ENCODE data around the gene EGFL7. TPM values are rescaled to one million over a fixed set of nuclear protein-coding genes. Genes with fewer than 3 reads are reported as not detected.

The EGFL7 gene
- total RNA-seq, 1 donor from 2014 or later: 42.3 TPM

- ATAC-seq: no peak
- DNase-seq (ENCODE audit: low spot score): no peak
Measured at GRCh38 chr9:136684799-136685198, 22.1 kb downstream of the EGFL7 start.

GRCh38 chr9:136685216-136685615 is 22.5 kb downstream of the EGFL7 start:
- ATAC-seq (no peak), DNase-seq (ENCODE audit: low spot score) (no peak)

GRCh38 chr9:136685790-136686533 is 23.2 kb downstream of the EGFL7 start:
- ATAC-seq: peak; percentile 3
- DNase-seq (ENCODE audit: low spot score): no peak

DNA sequence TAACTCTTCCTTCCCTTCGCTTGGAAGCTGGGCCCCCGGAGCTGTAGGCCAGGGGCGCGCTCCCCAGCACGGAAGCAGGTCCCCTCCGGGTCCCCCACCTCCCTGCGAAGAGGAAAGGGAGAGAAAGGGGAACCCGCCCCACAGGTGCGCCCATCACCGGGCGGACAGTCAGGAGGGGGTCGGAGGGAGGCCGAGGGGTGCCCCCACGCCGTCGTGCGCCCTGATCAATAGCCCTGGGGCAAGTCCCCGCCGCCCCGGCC is 23.7 kb downstream of the EGFL7 start:
- DNase-seq (ENCODE audit: low spot score) (no peak), ATAC-seq (no peak)

DNA sequence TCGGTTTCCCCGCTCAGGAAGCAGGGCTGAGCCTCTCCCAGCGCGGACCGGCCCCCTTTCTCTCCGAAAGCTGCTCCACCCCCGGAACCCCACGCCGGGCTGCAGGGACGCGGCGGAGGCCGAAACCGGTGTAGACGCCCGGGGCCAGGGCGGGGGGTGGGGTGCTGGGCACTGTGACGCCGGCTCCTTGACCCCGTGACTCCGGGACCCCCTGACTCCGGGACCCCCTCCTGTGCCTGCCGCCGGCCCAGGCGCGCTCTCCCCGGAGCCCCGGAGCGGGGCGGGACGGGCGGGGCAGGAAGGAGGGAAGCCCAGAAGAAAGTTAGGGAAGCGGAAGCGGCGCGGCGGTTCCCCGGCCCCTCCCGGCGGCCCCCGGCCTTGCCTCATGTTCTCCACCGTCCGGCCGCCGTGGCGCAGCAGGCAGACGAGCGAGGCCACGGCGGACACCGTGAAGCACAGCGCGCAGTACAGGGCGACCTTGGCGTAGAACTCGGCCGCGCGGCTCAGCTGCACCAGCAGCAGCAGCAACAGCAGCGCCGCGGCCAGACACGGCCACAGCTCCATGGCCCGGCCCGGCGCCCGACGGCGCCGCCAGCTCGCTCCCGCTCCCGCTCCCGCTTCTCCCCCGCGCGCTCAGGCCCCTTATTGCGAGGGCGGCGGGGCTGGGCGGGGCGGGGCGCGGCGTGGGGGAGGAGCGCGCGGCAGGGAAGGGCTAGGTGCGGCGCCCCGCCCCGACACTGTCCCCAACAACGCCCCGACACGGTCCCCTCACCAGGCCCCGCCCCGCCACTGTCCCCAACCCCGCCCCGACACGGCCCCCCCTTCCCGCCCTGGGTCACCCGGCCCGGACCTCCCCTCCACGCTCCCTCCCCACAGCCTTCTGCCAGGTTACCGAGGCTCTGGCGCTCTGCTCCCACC is 24.3 kb downstream of the EGFL7 start, which contains the start of gene AGPAT2:
TSS of gene AGPAT2 (minus strand) at position 664 of the 918 bp plus-strand sequence. CDS start at position 564, 100 bp downstream.
- DNase-seq (ENCODE audit: low spot score) (peak; percentile 91), ATAC-seq (peak; percentile 66)

- DNase-seq (ENCODE audit: low spot score): peak; percentile 96
Measured at GRCh38 chr9:136687721-136688223, 25.1 kb downstream of the EGFL7 start.

DNA sequence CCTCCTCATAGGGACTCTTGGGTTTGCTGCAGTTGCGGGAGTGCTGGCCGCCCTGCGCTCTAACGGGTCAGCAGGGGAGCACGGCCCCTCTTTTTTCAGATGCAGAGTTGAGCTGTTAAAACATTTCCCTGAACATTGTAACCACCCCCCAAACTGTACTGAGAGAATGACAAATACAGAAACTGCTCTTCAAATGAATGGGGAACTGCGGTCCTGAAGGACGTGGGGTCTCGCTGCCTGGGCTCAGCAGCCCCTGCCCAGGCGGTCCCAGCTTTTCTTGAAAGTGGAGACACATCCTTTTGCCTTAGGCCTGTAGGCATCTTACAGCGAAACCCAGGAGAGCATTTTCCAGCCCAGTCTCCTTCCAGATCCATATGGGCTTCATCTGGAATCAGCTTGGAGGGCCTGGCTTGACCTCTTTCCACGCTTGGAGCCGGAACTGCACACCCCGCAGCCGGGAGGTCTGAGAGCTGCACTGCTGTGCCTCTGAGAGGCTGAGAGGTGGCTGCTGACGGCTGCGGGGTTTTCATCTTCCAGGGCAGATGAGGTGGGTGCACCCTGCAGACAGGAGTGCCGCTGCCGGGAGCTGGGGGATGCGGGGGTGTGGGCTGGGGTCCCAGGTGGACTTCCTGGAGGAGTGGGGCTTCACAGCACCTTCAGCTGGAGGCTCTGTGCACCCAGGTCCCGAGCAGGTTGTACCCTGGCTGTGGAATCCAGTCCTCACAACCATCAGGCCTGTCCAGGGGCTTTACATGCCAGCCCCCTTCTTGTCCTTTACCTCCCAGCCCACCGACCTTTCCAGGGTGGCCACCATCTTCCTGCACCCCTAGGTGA is 25.8 kb downstream of the EGFL7 start:
- DNase-seq (ENCODE audit: low spot score) (peak; percentile 47), ATAC-seq (no peak)

More at GRCh38 chr9:136687721-136688223, 25.1 kb downstream of the EGFL7 start:
- ATAC-seq: peak; percentile 54

- ATAC-seq: no peak
- DNase-seq (ENCODE audit: low spot score): no peak
Measured at GRCh38 chr9:136689108-136689460, 26.4 kb downstream of the EGFL7 start.

DNA sequence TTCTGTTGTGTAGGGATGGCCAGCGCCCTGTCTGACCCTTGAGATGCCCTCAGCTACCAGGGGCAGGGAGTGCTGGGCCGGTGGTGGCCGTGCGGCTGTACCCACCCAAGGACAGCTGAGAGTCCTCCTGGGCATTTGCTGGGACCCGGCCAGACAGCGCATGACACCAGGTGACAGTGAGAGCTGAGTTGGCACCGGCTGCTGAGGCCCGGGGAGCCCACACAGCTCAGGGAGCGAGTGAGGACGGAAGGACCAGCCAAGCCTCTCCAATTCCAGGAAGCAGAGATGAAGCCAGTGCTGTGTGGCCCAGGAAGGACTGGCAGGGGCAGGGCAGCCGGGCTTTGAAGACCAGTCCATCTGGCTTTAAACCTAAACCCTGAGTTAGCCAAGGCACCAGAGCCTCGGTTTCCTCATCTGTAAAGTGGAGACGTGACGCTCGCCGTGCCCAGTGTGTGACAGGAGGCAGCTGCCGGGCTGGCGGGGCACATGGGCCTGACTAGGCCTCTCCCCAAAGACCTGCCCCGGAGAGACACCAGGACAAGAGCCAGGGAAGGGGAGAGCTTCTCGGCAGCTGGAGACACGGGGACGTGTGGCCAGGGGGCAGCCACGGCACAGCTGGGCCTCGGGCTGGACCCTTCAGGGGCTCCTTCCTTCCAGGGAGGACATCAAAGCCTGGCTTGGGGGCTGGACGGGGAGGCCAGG is 27.5 kb downstream of the EGFL7 start:
- DNase-seq (ENCODE audit: low spot score) (peak; percentile 81), ATAC-seq (peak; percentile 5)

- DNase-seq (ENCODE audit: low spot score) (peak; percentile 92), ATAC-seq (peak; percentile 30)
Measured at GRCh38 chr9:136690806-136691261, 28.1 kb downstream of the EGFL7 start.

DNA sequence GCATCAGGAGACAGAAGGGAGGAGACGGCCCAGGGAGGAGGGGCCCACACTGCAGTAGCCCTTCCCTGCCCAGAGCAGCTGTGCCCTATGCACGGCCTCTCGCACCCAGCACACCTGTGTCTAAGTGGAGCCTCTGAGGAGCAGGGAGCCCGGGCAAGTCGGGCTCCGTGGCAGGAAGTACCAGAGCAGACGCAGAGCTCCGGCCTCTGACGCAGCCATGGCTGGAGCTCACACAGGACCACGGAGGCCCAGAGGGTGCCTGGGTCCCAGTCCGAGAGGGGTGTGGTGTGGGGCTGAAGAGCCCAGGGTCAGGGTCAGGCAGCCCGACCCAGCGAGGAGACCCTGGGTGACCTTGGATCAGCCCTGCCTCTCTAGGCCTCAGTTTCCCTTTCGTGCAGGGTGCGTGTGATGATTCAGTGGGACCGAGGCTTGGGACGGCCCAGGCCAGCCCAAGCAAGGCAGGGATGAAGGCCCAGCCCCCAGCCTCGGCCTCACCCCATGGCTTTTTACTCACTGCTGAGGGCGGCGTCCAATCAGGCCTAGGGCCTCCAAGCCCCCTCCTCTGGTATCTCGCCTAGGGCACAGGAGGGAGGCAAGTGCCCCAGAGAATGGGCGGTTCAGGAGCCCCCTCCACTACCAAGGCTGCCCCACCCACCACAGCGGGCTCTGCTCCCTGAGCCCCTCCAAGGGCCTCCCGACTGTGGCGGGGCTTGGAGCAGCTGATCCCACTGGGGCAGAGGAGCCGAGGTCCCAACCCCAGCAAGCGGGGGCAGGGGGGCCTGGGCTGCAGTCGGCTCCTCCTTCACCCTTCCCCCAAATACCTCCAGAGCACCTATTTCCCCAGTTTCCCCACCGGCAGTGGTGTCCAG is 28.8 kb downstream of the EGFL7 start:
- DNase-seq (ENCODE audit: low spot score): no peak
- ATAC-seq: no peak

- no peak for DNase-seq (ENCODE audit: low spot score)
- no peak for ATAC-seq
Measured at GRCh38 chr9:136692185-136693134, 29.7 kb downstream of the EGFL7 start.

- no peak for DNase-seq (ENCODE audit: low spot score)
- ATAC-seq: no peak
Measured at GRCh38 chr9:136693135-136693489, 30.4 kb downstream of the EGFL7 start.

- ATAC-seq (peak; percentile 42), DNase-seq (ENCODE audit: low spot score) (peak; percentile 92)
Measured at GRCh38 chr9:136693490-136694162, 30.9 kb downstream of the EGFL7 start.

- DNase-seq (ENCODE audit: low spot score) (peak; percentile 82), ATAC-seq (peak; percentile 50)
Measured at GRCh38 chr9:136694163-136694871, 31.6 kb downstream of the EGFL7 start.

DNA sequence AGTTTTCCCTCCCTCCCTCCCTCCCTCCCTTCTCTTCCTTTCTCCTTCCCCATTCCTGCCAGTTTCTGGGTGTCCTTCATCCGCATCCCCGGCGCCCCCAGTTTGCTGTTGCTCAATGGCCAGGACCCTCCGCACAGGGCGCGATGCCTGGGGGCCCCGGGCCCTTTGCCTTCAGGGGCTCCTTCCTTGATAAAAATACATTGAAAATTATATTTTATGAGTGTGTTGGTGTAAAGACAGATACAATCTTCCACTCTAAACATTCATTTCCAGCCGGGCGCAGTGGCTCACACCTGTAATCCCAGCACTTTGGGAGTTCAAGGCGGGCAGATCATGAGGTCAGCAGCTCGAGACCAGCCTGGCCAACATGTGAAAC is 32.1 kb downstream of the EGFL7 start:
- ATAC-seq: no peak
- no peak for DNase-seq (ENCODE audit: low spot score)

- DNase-seq (ENCODE audit: low spot score): peak; percentile 91
- ATAC-seq: peak; percentile 50
Measured at GRCh38 chr9:136695435-136695895, 32.7 kb downstream of the EGFL7 start.

Measured in left lobe of liver (tissue), 2 donors.